Adrenal gland (tissue), 5 donors: ENCODE data around the gene CENPP.

Source experiments
- CTCF ChIP-seq, 6 experiments: fragments of 450-650 bp in 4 of 6; fragments of 200-600 bp in 2 of 6; sonication (generic) in 1 of 6; IDR thresholded peaks; 1 replicate in 5 of 6; 2 replicates in 1 of 6; pipeline versions ENCODE4 v1.5.1 to v1.8.0; 2016 to 2021; ENCODE audit warnings: antibody characterized with exemption in 6 of 6, mild to moderate bottlenecking in 2 of 6, moderate library complexity in 1 of 6
- POLR2A ChIP-seq, 2 donors: fragments of 450-650 bp; IDR thresholded peaks; one replicate each; pipeline ENCODE4 v1.6.1; 2017; ENCODE audit warnings: antibody characterized with exemption in 2 of 2, mild to moderate bottlenecking in 2 of 2, moderate library complexity in 1 of 2
- donor health status: DM: no; HTN: no; CAD: no.

GRCh38 chr9:92659601-92660000 is 333.8 kb downstream of the CENPP start:
- no peak for TF ChIP-seq POLR2A (IDR thresholded peaks at IDR 0.05)
- TF ChIP-seq CTCF (IDR thresholded peaks at IDR 0.05): no peak
